Measurements from ENCODE around the gene CPED1. TPM values are rescaled to one million over a fixed set of nuclear protein-coding genes. Genes with fewer than 3 reads are reported as not detected.

Gene CPED1
- total and polyA plus RNA-seq, 10 of the 15 experiments (the other 5 are each of a cell fraction or from before 2014, with no cell fraction given), result 0.01 to 0.77 (median 0.10) TPM; not detected in 1

GRCh38 chr7:121172484-121172883 lies 184.0 kb downstream of the CPED1 start:
- WGBS (ENCODE audit: insufficient coverage, insufficient replicate concordance, low lambda C conversion rate, missing lambda C conversion rate), result 0% methylated on average over 1 of the region's 1 CpG
- Histone ChIP-seq H3K36me3 (ENCODE audit: control insufficient read depth in 2 of 2, insufficient read depth in 2 of 2, low read length in 1 of 2) (no peaks in the 10 kb centered on the region), H2AFZ (ENCODE audit: control insufficient read depth, low read depth, low read length) (no peak overlapping the region), H3K9me3 (replicated peaks; ENCODE audit: control insufficient read depth, insufficient read depth, low read length) (no peaks in the 10 kb centered on the region), H3K27ac (ENCODE audit: control insufficient read depth, insufficient read depth) (no peak overlapping the region), H3K27me3 (replicated peaks in 1 of 2; ENCODE audit: control insufficient read depth in 2 of 2, insufficient read depth in 2 of 2, low read length in 1 of 2) (no peaks in the 10 kb centered on the region), H4K20me1 (ENCODE audit: control insufficient read depth, insufficient read depth) (no peaks in the 10 kb centered on the region), H3K4me3 (no peak overlapping the region), H3K9ac (ENCODE audit: control insufficient read depth, insufficient read depth, low read length) (no peak overlapping the region), H3K4me2 (ENCODE audit: control insufficient read depth, insufficient read depth) (no peak overlapping the region), H3K79me2 (ENCODE audit: control insufficient read depth, insufficient read depth, low read length) (no peaks in the 10 kb centered on the region), H3K4me1 (ENCODE audit: control insufficient read depth, insufficient read depth, low read length) (no peaks in the 10 kb centered on the region)
- in situ Hi-C loops (cut with MboI), result no loop called here
- intact Hi-C loops (cut with micrococcal nuclease; ENCODE audit: unreplicated experiment), result no loop called here
- BruUV-seq (replicated peaks), result no TSS peak
- SMC1A ChIA-PET (ENCODE audit: uncharacterized antibody, unreplicated experiment), result no interaction called here
- FAIRE-seq (no peak), DNase-seq (ENCODE audit: low read depth, low spot score) (no peak), ATAC-seq (no peak)
- POLR2A ChIA-PET, result no interaction called here
- TF ChIP-seq, protein P1, sequence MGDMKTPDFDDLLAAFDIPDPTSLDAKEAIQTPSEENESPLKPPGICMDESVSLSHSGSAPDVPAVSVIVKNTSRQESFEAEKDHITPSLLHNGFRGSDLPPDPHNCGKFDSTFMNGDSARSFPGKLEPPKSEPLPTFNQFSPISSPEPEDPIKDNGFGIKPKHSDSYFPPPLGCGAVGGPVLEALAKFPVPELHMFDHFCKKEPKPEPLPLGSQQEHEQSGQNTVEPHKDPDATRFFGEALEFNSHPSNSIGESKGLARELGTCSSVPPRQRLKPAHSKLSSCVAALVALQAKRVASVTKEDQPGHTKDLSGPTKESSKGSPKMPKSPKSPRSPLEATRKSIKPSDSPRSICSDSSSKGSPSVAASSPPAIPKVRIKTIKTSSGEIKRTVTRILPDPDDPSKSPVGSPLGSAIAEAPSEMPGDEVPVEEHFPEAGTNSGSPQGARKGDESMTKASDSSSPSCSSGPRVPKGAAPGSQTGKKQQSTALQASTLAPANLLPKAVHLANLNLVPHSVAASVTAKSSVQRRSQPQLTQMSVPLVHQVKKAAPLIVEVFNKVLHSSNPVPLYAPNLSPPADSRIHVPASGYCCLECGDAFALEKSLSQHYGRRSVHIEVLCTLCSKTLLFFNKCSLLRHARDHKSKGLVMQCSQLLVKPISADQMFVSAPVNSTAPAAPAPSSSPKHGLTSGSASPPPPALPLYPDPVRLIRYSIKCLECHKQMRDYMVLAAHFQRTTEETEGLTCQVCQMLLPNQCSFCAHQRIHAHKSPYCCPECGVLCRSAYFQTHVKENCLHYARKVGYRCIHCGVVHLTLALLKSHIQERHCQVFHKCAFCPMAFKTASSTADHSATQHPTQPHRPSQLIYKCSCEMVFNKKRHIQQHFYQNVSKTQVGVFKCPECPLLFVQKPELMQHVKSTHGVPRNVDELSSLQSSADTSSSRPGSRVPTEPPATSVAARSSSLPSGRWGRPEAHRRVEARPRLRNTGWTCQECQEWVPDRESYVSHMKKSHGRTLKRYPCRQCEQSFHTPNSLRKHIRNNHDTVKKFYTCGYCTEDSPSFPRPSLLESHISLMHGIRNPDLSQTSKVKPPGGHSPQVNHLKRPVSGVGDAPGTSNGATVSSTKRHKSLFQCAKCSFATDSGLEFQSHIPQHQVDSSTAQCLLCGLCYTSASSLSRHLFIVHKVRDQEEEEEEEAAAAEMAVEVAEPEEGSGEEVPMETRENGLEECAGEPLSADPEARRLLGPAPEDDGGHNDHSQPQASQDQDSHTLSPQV (IDR thresholded peaks at IDR 0.05), result no peak
- TF ChIP-seq GABPA (IDR thresholded peaks at IDR 0.05; ENCODE audit: low read depth) (no peak), NFYB (IDR thresholded peaks at IDR 0.05; ENCODE audit: insufficient read depth, low read depth, low read length) (no peak), ZNF274 (IDR thresholded peaks at IDR 0.05; ENCODE audit: insufficient read depth, insufficient read length) (no peak)
- TF ChIP-seq, protein P2, sequence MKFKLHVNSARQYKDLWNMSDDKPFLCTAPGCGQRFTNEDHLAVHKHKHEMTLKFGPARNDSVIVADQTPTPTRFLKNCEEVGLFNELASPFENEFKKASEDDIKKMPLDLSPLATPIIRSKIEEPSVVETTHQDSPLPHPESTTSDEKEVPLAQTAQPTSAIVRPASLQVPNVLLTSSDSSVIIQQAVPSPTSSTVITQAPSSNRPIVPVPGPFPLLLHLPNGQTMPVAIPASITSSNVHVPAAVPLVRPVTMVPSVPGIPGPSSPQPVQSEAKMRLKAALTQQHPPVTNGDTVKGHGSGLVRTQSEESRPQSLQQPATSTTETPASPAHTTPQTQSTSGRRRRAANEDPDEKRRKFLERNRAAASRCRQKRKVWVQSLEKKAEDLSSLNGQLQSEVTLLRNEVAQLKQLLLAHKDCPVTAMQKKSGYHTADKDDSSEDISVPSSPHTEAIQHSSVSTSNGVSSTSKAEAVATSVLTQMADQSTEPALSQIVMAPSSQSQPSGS (IDR thresholded peaks at IDR 0.05; ENCODE audit: low read length), result no peak
- RAD21 ChIA-PET (ENCODE audit: unreplicated experiment), result no interaction called here
- CTCF ChIA-PET, result interaction anchor here (2.3 kb wide), 1 partner anchor 64 kb away, joined by 7 read pairs; no protein-coding TSS in a partner anchor
